Activated gamma-delta T cell treated with Interleukin-2 at 50 U/mL for 16 hours (primary cell): ENCODE data around the gene ETFRF1.

Experiments used
- DNase-seq: peaks from one replicate; pipeline ENCODE4 v3.0.0-alpha.2; 2020

The ETFRF1 gene

GRCh38 chr12:25236190-25236589 lies 41.2 kb downstream of the ETFRF1 start:
- DNase-seq: no peak

- no peak for DNase-seq
These were observed 41.6 kb downstream of the ETFRF1 start for GRCh38 chr12:25236626-25237025.

- DNase-seq: peak; percentile 39
These were observed 46.4 kb downstream of the ETFRF1 start for GRCh38 chr12:25241167-25242020.

- no peak for DNase-seq
These were observed 48.1 kb downstream of the ETFRF1 start for GRCh38 chr12:25242981-25243679.

GRCh38 chr12:25243680-25243990 lies 48.6 kb downstream of the ETFRF1 start:
- no peak for DNase-seq

- DNase-seq: no peak
These were observed 50.5 kb downstream of the ETFRF1 start for GRCh38 chr12:25245491-25245890.

- DNase-seq: no peak
These were observed 53.1 kb downstream of the ETFRF1 start for GRCh38 chr12:25248137-25248536.

- no peak for DNase-seq
These were observed 53.7 kb downstream of the ETFRF1 start for GRCh38 chr12:25248732-25249131.

- peak; percentile 46 for DNase-seq
These were observed 55.1 kb downstream of the ETFRF1 start for GRCh38 chr12:25249931-25250738.

GRCh38 chr12:25250744-25251730 lies 56.0 kb downstream of the ETFRF1 start, which contains the start of gene KRAS:
Gene KRAS (minus strand): TSS chr12:25250929.
- peak; percentile 89 for DNase-seq

GRCh38 chr12:25251769-25252168 lies 56.7 kb downstream of the ETFRF1 start:
- no peak for DNase-seq

GRCh38 chr12:25252946-25253345 lies 57.9 kb downstream of the ETFRF1 start:
- no peak for DNase-seq

- DNase-seq: no peak
These were observed 58.5 kb downstream of the ETFRF1 start for GRCh38 chr12:25253371-25254068.

GRCh38 chr12:25254271-25254880 lies 59.3 kb downstream of the ETFRF1 start:
- no peak for DNase-seq
